ENCODE results near the gene IGFBP7. TPM values are rescaled to one million over a fixed set of nuclear protein-coding genes. Genes with fewer than 3 reads are reported as not detected.

Gene IGFBP7
- total RNA-seq, 2 donors from 2014 or later = 1.1 TPM; not detected in 1

GRCh38 chr4:57144466-57144865 is 34.3 kb upstream of the IGFBP7 start:
- peaks cover 2% of the 10 kb centered on the region for H3K27me3 Mint-ChIP-seq (ENCODE audit: insufficient read depth)
- WGBS, 2 experiments (ENCODE audit: insufficient coverage in 1 of 2, insufficient read length in 1 of 2) = no CpG with 5 or more reads among the region's 2 CpGs

GRCh38 chr4:57139783-57140182 is 29.6 kb upstream of the IGFBP7 start:
- H3K9me3 Mint-ChIP-seq = peaks cover 32% of the 10 kb centered on the region
- Histone ChIP-seq H3K27ac (ENCODE audit: low read depth, low read length) (no peak overlapping the region), H3K27me3 (ENCODE audit: control insufficient read depth, insufficient read depth, low read length, poor library complexity, severe bottlenecking) (no peaks in the 10 kb centered on the region), H3K4me1 (ENCODE audit: control insufficient read depth, insufficient read depth, low read length) (no peaks in the 10 kb centered on the region), H3K9me3 (ENCODE audit: control insufficient read depth, low read length) (peaks cover 25% of the 10 kb centered on the region), H3K36me3 (ENCODE audit: control insufficient read depth, insufficient read depth, low read length) (no peaks in the 10 kb centered on the region), H3K4me3 (ENCODE audit: low read length) (no peak overlapping the region), H3K9ac (ENCODE audit: extremely low read depth, low read length, poor library complexity, severe bottlenecking) (no peak overlapping the region)
- DNase-seq = no peak
- no peaks in the 10 kb centered on the region for H3K36me3 Mint-ChIP-seq (ENCODE audit: low read depth)
- no peak overlapping the region for H3K27ac Mint-ChIP-seq
- no peak for TF ChIP-seq CTCF (conservative IDR thresholded peaks at IDR 0.05)
- peaks cover 5% of the 10 kb centered on the region for H3K27me3 Mint-ChIP-seq (ENCODE audit: insufficient read depth)
- H3K4me1 Mint-ChIP-seq = no peaks in the 10 kb centered on the region
- no peak overlapping the region for H3K4me3 Mint-ChIP-seq

More at GRCh38 chr4:57144466-57144865, 34.3 kb upstream of the IGFBP7 start:
- H3K27me3 ChIP-seq (ENCODE audit: control insufficient read depth, insufficient read depth, low read length, poor library complexity, severe bottlenecking) = no peaks in the 10 kb centered on the region
- no peak overlapping the region for H3K9ac ChIP-seq (ENCODE audit: extremely low read depth, low read length, poor library complexity, severe bottlenecking)
- H3K4me1 Mint-ChIP-seq = no peaks in the 10 kb centered on the region
- no peaks in the 10 kb centered on the region for H3K36me3 ChIP-seq (ENCODE audit: control insufficient read depth, insufficient read depth, low read length)
- no peak for DNase-seq
- H3K4me1 ChIP-seq (ENCODE audit: control insufficient read depth, insufficient read depth, low read length) = no peaks in the 10 kb centered on the region
- H3K4me3 ChIP-seq (ENCODE audit: low read length) = no peak overlapping the region
- no peaks in the 10 kb centered on the region for H3K36me3 Mint-ChIP-seq (ENCODE audit: low read depth)
- no peaks in the 10 kb centered on the region for H3K9me3 Mint-ChIP-seq
- no peak overlapping the region for H3K27ac ChIP-seq (ENCODE audit: low read depth, low read length)
- no peaks in the 10 kb centered on the region for H3K9me3 ChIP-seq (ENCODE audit: control insufficient read depth, low read length)
- no peak for TF ChIP-seq CTCF (conservative IDR thresholded peaks at IDR 0.05)
- no peak overlapping the region for H3K27ac Mint-ChIP-seq
- no peak overlapping the region for H3K4me3 Mint-ChIP-seq

- no peaks in the 10 kb centered on the region for H3K36me3 ChIP-seq (ENCODE audit: control insufficient read depth, insufficient read depth, low read length)
- H3K4me1 ChIP-seq (ENCODE audit: control insufficient read depth, insufficient read depth, low read length) = no peaks in the 10 kb centered on the region
- peaks cover 7% of the 10 kb centered on the region for H3K4me1 Mint-ChIP-seq
- no peak overlapping the region for H3K4me3 Mint-ChIP-seq
- H3K27me3 Mint-ChIP-seq (ENCODE audit: insufficient read depth) = peaks cover 3% of the 10 kb centered on the region
- H3K27ac Mint-ChIP-seq = no peak overlapping the region
- no peak for TF ChIP-seq CTCF (conservative IDR thresholded peaks at IDR 0.05)
- no peak overlapping the region for H3K4me3 ChIP-seq (ENCODE audit: low read length)
- no peak overlapping the region for H3K27ac ChIP-seq (ENCODE audit: low read depth, low read length)
- H3K9me3 Mint-ChIP-seq = peaks cover 32% of the 10 kb centered on the region
- no peaks in the 10 kb centered on the region for H3K36me3 Mint-ChIP-seq (ENCODE audit: low read depth)
- H3K9ac ChIP-seq (ENCODE audit: extremely low read depth, low read length, poor library complexity, severe bottlenecking) = no peak overlapping the region
- DNase-seq = no peak
- peaks cover 25% of the 10 kb centered on the region for H3K9me3 ChIP-seq (ENCODE audit: control insufficient read depth, low read length)
- no peaks in the 10 kb centered on the region for H3K27me3 ChIP-seq (ENCODE audit: control insufficient read depth, insufficient read depth, low read length, poor library complexity, severe bottlenecking)
Measured at GRCh38 chr4:57137261-57137660, 27.1 kb upstream of the IGFBP7 start.
